Ammon's horn (tissue), 1 donor: ENCODE data around the gene JUN.
"Not testable (repeated sequence)": the region's sequence is repeated elsewhere in the genome, so short reads cannot be mapped to it uniquely, and the experiment has no call there.

Experiments used
- DNase-seq: peaks from one replicate; pipeline ENCODE4 v3.0.0-alpha.2; 2016; ENCODE audit warnings: low spot score

The JUN gene

GRCh38 chr1:58808077-58808476 lies 24.2 kb upstream of the JUN start:
- no peak for DNase-seq

GRCh38 chr1:58805716-58806571 lies 22.1 kb upstream of the JUN start:
- no peak for DNase-seq

DNA sequence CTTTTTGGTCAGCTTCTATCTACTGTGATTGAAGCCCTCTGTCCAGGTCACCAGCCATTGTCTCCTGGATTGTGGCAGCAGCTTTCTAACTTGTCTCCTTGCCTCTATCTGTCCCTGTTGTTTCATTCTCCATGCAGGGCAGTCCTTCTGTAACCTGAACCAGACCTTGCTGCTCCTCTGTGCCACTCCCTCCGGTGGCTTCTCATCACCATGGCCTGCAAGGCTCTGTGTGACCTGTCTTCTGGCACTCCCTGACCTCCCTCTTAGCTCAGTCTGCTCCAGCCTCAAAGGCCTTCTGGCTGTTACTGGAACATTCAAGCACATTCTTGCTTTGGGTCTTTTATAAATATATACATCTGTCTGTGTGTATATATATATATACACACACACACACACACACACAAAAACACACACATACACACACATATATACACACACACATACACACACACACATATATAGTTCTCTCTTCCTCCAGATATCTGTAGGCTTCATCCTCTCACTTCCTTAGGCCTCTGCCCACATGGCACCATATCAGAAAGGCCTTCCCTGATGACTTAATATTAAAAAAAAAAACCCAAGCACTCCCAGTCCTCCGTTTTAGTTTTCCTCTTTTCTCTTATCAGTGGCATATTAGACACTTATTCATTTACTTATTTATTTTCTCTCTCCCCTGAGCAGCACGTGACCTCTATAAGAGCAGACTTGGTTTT lies 21.2 kb upstream of the JUN start:
- DNase-seq, result no peak

DNA sequence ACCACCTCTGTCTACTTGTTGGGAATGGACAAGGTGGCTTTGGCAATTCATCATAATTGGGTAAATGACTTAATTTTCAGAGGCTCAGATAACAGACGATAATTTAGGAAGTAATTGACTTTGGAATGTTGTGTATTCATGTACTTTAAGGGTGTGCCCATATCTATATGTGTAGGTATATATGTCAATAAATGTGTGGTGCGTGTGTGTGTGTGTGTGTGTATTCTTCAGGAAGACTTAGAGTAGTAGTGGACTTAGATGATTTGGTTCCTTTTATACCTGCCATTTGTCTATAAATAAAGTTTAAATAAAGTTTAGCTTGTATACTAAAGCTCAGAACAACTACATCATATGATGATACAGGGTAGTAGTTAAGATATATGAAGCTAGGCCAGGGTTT lies 20.0 kb upstream of the JUN start:
- no peak for DNase-seq

DNA sequence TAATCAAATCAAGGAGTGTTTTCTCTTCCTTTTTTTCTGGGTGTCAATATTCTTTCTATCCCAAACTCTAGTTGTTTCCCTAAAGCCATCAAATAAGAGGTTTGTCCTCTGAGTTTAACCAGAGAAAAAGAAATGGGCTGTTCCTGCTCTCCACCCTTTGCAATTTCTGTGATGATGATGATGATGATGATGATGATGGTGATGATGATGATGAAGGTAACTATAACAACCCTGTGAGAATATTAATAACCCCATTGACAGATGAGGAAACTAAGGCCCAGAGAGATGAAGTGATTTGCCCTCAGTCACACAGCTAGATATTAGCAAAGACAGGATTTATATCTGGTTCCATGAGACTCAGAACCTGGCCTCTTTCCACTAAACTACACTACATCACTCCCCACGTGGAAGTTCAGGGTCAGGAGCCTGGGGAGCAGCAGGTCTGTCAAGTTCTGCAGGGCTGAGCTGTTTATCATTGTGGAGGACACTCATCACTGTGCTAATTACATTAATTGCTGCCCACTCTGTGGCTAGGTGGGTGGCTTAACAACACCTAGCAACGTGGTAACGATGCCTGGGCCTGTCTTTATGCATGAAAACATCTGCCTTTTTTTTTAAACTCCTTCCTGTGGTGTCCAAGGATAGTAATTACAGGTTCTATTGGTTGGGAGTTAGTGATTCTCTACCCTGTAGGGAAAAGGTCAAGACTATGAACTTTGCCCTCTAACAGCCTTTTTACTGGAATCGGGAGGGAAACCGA lies 19.0 kb upstream of the JUN start:
- DNase-seq, result no peak

- not testable (repeated sequence) for DNase-seq
Observed at GRCh38 chr1:58801286-58801685, 17.4 kb upstream of the JUN start.

GRCh38 chr1:58799650-58800049 lies 15.8 kb upstream of the JUN start:
- DNase-seq, result no peak

GRCh38 chr1:58798910-58799442 lies 15.1 kb upstream of the JUN start:
- no peak for DNase-seq

DNA sequence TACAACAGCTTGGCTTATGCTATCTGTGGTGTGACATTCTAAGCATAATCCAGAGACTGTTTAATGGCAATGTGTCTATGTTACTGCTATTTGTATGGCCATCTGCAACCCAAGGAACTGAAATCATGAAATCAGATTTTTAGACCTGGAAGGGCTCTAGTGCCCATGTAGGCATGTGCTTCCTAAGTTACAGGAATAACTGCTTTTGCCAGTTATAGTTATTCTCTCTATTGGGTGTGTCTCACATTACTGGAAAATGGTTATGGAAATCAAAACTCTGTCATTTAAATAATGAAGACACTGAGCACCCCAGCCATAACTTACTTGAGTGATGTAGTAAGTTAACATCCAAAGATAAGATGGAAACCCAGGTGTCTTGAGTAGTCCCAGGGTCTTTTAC lies 12.6 kb upstream of the JUN start:
- no peak for DNase-seq

DNA sequence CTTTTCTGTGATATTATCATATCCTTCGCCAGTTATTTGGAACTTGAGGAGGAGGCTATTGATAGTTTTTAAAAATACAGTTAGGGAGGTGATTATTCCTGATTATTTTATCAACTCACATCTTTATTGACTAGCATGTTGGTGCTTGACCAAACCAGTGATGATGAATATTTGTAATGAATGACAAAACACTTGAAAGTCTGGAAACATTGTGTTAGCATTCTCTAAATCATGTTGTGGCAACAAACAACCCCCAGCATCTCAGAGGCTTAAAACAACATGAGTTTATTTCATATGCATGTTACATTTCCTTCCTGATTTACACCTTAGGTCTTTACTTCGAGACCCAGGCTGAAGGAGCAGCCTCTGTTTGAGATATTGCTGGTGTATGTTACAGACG lies 10.7 kb upstream of the JUN start:
- no peak for DNase-seq

DNA sequence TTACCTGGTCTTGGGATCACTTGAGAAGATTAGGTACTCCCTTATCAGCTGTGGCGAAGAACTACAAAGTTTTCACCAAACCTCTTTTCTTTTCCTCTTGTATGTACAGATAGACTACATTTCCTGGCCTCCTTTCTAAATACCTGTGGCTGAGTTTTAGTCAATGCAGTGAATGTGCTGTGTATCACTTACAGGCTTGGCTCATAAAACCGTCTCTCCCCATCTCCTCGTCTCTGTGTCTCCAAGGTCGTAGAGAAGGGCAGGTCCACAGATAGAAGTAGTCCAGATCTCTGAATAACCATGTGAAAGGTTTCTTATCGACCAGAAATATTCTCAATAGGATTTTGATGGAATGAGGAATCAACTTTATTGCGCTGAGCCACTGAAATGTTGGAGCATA lies 9.0 kb upstream of the JUN start:
- DNase-seq, result no peak

GRCh38 chr1:58791106-58791505 lies 7.3 kb upstream of the JUN start:
- DNase-seq, result no peak

GRCh38 chr1:58789996-58790660 lies 6.3 kb upstream of the JUN start:
- no peak for DNase-seq

- DNase-seq, result no peak
Observed at GRCh38 chr1:58789322-58789856, 5.5 kb upstream of the JUN start.

- no peak for DNase-seq
Observed at GRCh38 chr1:58788259-58788658, 4.4 kb upstream of the JUN start.

DNA sequence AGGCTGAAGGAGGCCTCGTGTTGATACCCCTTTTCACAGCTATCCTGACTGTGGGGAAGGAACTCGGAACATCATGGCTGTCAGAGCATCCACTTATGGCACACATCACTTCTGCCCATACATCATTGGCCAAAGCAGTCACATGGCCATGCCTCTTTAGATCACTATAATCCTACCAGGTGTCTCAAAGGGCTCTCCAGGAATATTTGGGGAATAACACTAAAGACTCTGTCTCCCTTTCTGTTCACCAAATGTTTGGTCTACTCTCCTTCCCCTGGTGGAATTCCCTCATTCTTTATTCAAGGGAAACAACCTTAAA lies 3.0 kb upstream of the JUN start:
- no peak for DNase-seq

- peak; percentile 17 for DNase-seq
Observed at GRCh38 chr1:58786184-58786926, 2.5 kb upstream of the JUN start.

- DNase-seq, result peak; percentile 58
Observed at GRCh38 chr1:58785442-58786058, 1.7 kb upstream of the JUN start.

- DNase-seq, result peak; percentile 91
Observed at GRCh38 chr1:58784758-58785441, 1.1 kb upstream of the JUN start.
